NCI-H524 treated with DMSO at 0.1 percent for 48 hours (cell line): Measurements from ENCODE around the gene PIP5K1B.
"Not testable (repeated sequence)": the region's sequence is repeated elsewhere in the genome, so short reads cannot be mapped to it uniquely, and the experiment has no call there.

Experiments
- DNase-seq: peaks from one replicate; lab custom pipeline; 2025; lab: John Stamatoyannopoulos, UW

PIP5K1B gene

GRCh38 chr9:68957479-68957878 lies 252.4 kb downstream of the PIP5K1B start:
- no peak for DNase-seq

DNA sequence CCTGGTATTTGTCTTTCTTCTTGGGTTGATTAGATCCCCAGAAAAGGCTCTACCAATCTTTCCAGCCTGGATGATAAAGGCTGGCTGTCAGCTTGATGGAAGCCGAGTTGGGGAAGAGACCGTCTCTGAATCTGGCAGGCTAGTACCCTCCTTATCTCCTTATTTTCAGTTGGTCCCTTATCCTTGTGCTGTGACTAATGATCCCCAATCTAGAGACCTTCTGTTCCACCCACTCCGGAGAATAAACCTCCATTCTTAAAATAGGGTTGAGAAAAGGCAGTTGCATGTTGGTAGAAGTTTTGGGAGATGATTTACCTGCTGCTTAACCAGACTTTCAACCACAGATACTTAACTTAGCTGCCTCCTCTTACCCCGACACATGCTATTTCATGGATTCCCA lies 256.5 kb downstream of the PIP5K1B start:
- no peak for DNase-seq

GRCh38 chr9:68963416-68963815 lies 258.4 kb downstream of the PIP5K1B start:
- no peak for DNase-seq

DNA sequence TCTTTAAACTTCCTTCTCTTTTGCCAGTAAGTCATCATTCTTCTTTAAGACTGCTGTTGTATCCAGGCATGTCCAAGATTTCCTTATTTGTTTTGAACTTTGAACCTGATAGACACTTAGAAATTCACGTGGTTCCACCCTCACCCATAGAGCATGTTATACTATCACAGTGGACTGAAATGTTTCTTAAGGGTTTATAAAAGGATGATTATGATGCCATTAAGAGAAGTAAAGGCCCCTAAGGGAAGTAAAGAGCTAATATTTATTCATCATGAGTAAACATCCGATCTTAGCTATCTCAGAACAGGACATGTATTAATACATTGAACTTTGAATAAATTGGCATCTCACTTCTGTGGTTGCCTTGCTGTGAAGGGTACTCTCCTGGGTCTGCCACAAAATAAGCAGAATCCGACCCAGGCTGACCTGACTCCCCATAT lies 259.1 kb downstream of the PIP5K1B start:
- DNase-seq = no peak

- DNase-seq = no peak
Observed at GRCh38 chr9:68964765-68965164, 259.7 kb downstream of the PIP5K1B start.

DNA sequence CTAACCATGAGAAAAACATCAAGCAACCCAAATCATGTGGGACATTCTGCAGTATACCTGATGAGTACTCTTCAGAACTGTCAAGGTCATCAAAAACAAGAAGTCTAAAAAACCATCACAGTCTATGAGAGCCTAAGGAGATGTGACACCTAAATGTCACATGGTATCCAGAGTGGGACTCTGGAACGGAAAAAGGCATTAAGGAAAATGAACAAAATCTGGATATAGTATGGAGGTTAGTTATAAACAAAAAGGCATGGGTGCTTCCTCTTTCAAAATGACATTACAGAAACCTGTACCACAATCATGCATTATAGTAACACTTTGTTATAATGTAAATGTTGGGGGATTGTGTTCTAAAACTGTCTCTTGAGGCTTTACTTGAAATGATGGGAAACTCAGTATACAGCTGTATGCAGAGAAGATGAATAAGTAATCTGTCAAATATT lies 261.5 kb downstream of the PIP5K1B start:
- no peak for DNase-seq

- no peak for DNase-seq
Observed at GRCh38 chr9:68967800-68968199, 262.8 kb downstream of the PIP5K1B start.

- DNase-seq = no peak
Observed at GRCh38 chr9:68969538-68969937, 264.5 kb downstream of the PIP5K1B start.

- DNase-seq = no peak
Observed at GRCh38 chr9:68970151-68970550, 265.1 kb downstream of the PIP5K1B start.

DNA sequence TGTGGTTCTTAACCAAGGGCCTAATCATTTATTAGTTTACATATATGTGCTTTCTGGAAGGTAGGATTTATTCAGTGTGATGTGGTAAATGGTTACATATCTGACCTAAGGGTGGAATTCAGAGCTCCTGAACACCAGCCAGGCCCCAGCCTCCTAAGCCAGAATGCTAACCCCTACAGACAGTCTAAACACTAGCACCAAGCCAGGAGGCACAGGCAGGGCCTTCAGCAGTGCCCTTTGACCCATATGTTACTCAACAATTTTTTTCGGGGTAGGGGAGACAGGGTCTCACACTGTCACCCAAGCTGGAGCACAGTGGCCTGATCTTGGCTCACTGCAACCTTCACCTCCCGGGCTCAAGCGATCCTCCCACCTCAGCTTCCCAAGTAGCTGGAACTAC lies 268.6 kb downstream of the PIP5K1B start:
- no peak for DNase-seq

DNA sequence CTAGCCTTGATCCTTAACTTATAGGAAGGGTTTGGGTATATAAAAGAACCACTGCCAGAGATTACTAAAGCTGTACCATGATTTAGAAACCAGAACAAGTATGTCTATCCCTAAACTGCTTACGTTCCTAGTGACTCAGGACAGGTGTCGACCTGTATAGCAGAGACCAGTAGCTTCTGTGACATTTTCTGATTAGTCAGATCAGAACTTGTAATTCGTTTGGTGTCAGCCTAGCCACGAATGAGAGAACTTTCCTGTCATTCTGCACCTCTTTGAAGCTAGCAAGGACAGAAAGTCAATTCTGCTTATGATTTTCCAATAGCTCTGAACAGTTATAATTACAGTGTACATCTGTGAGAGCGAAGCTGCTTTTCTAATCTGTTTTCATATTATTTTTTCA lies 269.4 kb downstream of the PIP5K1B start:
- DNase-seq = no peak

- DNase-seq = no peak
Observed at GRCh38 chr9:68974901-68975300, 269.9 kb downstream of the PIP5K1B start.

- no peak for DNase-seq
Observed at GRCh38 chr9:68975365-68976043, 270.5 kb downstream of the PIP5K1B start.

- no peak for DNase-seq
Observed at GRCh38 chr9:68978066-68978465, 273.0 kb downstream of the PIP5K1B start.

- no peak for DNase-seq
Observed at GRCh38 chr9:68978501-68978900, 273.5 kb downstream of the PIP5K1B start.

- DNase-seq = no peak
Observed at GRCh38 chr9:68979538-68980314, 274.7 kb downstream of the PIP5K1B start.

DNA sequence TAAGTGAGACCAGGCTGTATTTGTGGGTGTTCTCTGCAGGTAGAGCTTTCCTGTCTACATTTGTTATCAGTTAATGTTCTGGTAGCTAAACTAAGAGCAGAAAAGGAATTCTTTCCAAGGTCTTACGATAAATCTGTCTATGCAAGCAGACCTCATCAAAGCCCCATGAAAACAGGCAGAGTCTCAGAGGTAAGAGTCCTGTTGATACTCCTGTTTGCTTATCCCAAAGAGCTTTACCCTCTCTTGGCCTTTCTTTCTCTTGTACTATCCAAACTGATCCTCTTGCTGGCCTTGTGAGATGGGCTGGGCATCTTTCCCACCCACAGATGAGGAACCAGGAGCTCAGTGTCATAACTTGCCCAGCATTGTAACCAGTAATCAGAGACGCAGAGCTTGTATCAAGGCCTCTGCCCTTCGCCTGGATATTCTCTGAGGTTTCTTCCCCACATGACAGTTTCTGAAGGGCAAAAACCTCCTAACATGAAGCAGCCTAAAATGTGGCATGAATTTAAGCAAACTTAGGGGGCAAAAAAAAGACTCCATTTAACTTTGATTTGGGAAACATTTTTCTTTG lies 275.4 kb downstream of the PIP5K1B start:
- no peak for DNase-seq

GRCh38 chr9:68981789-68982188 lies 276.7 kb downstream of the PIP5K1B start:
- no peak for DNase-seq

DNA sequence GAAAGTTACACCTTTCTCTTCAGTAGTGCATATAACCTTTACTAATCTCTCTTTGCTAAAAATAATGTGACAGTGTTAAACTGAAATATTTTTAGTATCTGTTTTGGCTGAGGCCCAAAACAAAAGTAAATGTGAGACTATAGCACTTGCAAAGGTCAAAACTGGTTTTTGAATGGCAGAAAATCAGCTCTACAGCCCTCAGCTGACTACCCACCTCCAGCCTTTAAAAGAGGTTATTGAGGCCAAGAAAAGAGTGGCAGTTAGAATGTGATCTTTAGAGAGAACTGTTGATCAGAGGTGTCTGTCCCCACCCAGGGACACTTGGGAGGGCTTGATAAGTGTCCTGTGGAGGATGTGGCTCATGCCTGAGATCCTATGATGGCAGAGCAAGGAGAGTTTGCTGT lies 278.0 kb downstream of the PIP5K1B start:
- DNase-seq = no peak

- no peak for DNase-seq
Observed at GRCh38 chr9:68983522-68984424, 278.7 kb downstream of the PIP5K1B start.

DNA sequence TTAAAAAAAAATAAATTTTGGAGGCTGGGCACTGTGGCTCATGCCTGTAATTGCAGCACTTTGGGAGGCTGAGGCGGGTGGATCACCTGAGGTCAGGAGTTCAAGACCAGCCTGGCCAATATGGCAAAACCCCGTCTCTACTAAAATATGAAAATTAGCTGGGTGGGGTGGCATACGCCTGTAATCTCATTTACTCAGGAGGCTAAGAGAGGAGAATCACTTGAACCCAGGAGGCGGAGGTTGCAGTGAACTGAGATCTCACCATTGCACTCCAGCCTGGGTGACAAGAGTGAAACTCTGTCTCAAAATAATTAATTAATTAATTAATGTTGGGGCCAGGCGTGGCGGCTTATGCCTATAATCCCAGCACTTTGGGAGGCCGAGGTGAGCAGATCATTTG lies 281.9 kb downstream of the PIP5K1B start:
- DNase-seq = not testable (repeated sequence)

DNA sequence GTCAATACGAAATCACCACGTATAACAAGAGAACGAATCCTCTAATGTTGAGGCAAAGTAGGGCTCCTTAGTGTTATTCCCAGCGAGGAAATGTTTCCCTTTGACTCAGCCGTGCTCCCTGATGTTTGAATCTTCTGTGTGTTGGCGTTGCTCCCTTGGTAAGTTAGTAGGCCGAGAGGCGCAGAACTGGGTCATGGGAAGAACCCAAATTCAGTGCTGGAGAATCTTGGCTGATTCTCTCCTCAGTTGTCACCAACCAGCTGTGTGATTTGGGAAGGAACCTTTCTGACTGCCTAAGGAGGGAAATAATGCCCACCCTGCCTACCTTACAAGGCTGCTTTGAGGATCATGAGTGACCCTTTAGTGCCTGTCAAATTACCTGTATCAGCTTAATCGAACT lies 286.4 kb downstream of the PIP5K1B start:
- DNase-seq = no peak
